ENCODE measurements around the gene BMPR1A. TPM values are rescaled to one million over a fixed set of nuclear protein-coding genes. Genes with fewer than 3 reads are reported as not detected.
"Not testable (repeated sequence)": the region's sequence is repeated elsewhere in the genome, so short reads cannot be mapped to it uniquely, and the experiment has no call there.

Gene BMPR1A
- total RNA-seq, 1 donor from 2014 or later: 74.2 TPM

- no peak for TF ChIP-seq CTCF (IDR thresholded peaks at IDR 0.05)
- DNase-seq (ENCODE audit: low spot score): no peak
- Mint-ChIP-seq H3K4me1 (ENCODE audit: low read depth) (peaks cover 5% of the 10 kb centered on the region), H3K9me3 (ENCODE audit: low read depth) (no peaks in the 10 kb centered on the region), H3K4me3 (ENCODE audit: unreplicated experiment) (no peak overlapping the region), H3K27me3 (ENCODE audit: low read depth) (peaks cover 7% of the 10 kb centered on the region), H3K27ac (ENCODE audit: unreplicated experiment) (no peak overlapping the region), H3K36me3 (ENCODE audit: low read depth) (no peaks in the 10 kb centered on the region)
These were observed 188.1 kb downstream of the BMPR1A start for GRCh38 chr10:86944471-86944870.

- Mint-ChIP-seq H3K27ac (ENCODE audit: unreplicated experiment) (no peak overlapping the region), H3K9me3 (ENCODE audit: low read depth) (no peaks in the 10 kb centered on the region)
- no peak for TF ChIP-seq CTCF (IDR thresholded peaks at IDR 0.05)
These were observed 188.5 kb downstream of the BMPR1A start for GRCh38 chr10:86944907-86945306.

GRCh38 chr10:86945361-86946212 is 189.2 kb downstream of the BMPR1A start:
- DNase-seq (ENCODE audit: low spot score): peak; percentile 78
- Mint-ChIP-seq H3K4me3 (ENCODE audit: unreplicated experiment) (no peak overlapping the region), H3K27ac (ENCODE audit: unreplicated experiment) (no peak overlapping the region), H3K9me3 (ENCODE audit: low read depth) (no peaks in the 10 kb centered on the region), H3K27me3 (ENCODE audit: low read depth) (peaks cover 7% of the 10 kb centered on the region), H3K4me1 (ENCODE audit: low read depth) (peaks cover 5% of the 10 kb centered on the region), H3K36me3 (ENCODE audit: low read depth) (no peaks in the 10 kb centered on the region)
- TF ChIP-seq CTCF (IDR thresholded peaks at IDR 0.05): peak; percentile 64

More at GRCh38 chr10:86944907-86945306, 188.5 kb downstream of the BMPR1A start:
- Mint-ChIP-seq H3K27me3 (ENCODE audit: low read depth) (peaks cover 7% of the 10 kb centered on the region), H3K4me1 (ENCODE audit: low read depth) (peaks cover 5% of the 10 kb centered on the region), H3K4me3 (ENCODE audit: unreplicated experiment) (no peak overlapping the region), H3K36me3 (ENCODE audit: low read depth) (no peaks in the 10 kb centered on the region)
- DNase-seq (ENCODE audit: low spot score): peak; percentile 50

- Mint-ChIP-seq H3K9me3 (ENCODE audit: low read depth) (no peaks in the 10 kb centered on the region), H3K36me3 (ENCODE audit: low read depth) (no peaks in the 10 kb centered on the region), H3K4me3 (ENCODE audit: unreplicated experiment) (no peak overlapping the region), H3K27me3 (ENCODE audit: low read depth) (peaks cover 7% of the 10 kb centered on the region), H3K27ac (ENCODE audit: unreplicated experiment) (no peak overlapping the region), H3K4me1 (ENCODE audit: low read depth) (peaks cover 5% of the 10 kb centered on the region)
- peak; percentile 73 for DNase-seq (ENCODE audit: low spot score)
- TF ChIP-seq CTCF (IDR thresholded peaks at IDR 0.05): no peak
These were observed 190.1 kb downstream of the BMPR1A start for GRCh38 chr10:86946213-86947155.

- H3K27me3 Mint-ChIP-seq (ENCODE audit: low read depth); H3K4me3 Mint-ChIP-seq (ENCODE audit: unreplicated experiment); H3K36me3 Mint-ChIP-seq (ENCODE audit: low read depth); H3K27ac Mint-ChIP-seq (ENCODE audit: unreplicated experiment); H3K4me1 Mint-ChIP-seq (ENCODE audit: low read depth): not testable (repeated sequence)
- H3K9me3 Mint-ChIP-seq (ENCODE audit: low read depth): peaks cover 10% of the 10 kb centered on the region
- DNase-seq (ENCODE audit: low spot score): peak; percentile 26
These were observed 191.4 kb downstream of the BMPR1A start for GRCh38 chr10:86947806-86948205.

All from chondrocyte (in vitro differentiated cells).